K562 (cell line): ENCODE data around the gene PPP4R3B. TPM values are rescaled to one million over a fixed set of nuclear protein-coding genes. Genes with fewer than 3 reads are reported as not detected.

Source experiments
- BRD9 ChIP-seq: fragments of 450-650 bp; IDR thresholded peaks from 2 replicates; pipeline ENCODE4 v1.6.1; 2018; ENCODE audit warnings: low read depth; ENCODE audit not compliant: partially characterized antibody
- CBX1 ChIP-seq: sonication (generic); IDR thresholded peaks from 2 replicates; pipeline ENCODE4 v1.6.1; 2016; ENCODE audit warnings: antibody characterized with exemption, low read depth, mild to moderate bottlenecking
- CTCFL ChIP-seq: IDR thresholded peaks from 2 replicates; pipeline ENCODE4 v1.6.1; 2011; ENCODE audit warnings: borderline replicate concordance, low read depth, mild to moderate bottlenecking, moderate library complexity, low read length; ENCODE audit not compliant: insufficient read depth, poor library complexity, severe bottlenecking
- DIDO1 ChIP-seq: fragments of 450-650 bp; IDR thresholded peaks from 2 replicates; pipeline ENCODE4 v1.6.1; 2016; ENCODE audit warnings: low read depth, missing biosample characterization, missing genetic modification characterization
- DNMT1 ChIP-seq: fragments of 450-650 bp; IDR thresholded peaks from 2 replicates; pipeline ENCODE4 v1.6.1; 2016; ENCODE audit warnings: antibody characterized with exemption, mild to moderate bottlenecking
- E2F5 ChIP-seq: sonication (generic); formaldehyde crosslinking; IDR thresholded peaks from 2 replicates; pipeline ENCODE4 v1.8.0; 2022; ENCODE audit warnings: mild to moderate bottlenecking, missing genetic modification reagents
- FIP1L1 ChIP-seq: fragments of 200-400 bp; formaldehyde crosslinking; IDR thresholded peaks from 2 replicates; pipeline ENCODE4 v1.6.1; 2018; ENCODE audit warnings: mild to moderate bottlenecking, low read depth, low read length; ENCODE audit not compliant: poor library complexity, severe bottlenecking
- FOXJ3 ChIP-seq: sonication (generic); formaldehyde crosslinking; IDR thresholded peaks from 2 replicates; pipeline ENCODE4 v1.4.0; 2020; ENCODE audit warnings: mild to moderate bottlenecking, missing genetic modification reagents
- OTX1 ChIP-seq: fragments of 450-650 bp; formaldehyde crosslinking; IDR thresholded peaks from 2 replicates; pipeline ENCODE4 v1.4.0; 2022; ENCODE audit warnings: mild to moderate bottlenecking
- RFX7 ChIP-seq: fragments of 250-450 bp; sonication (Bioruptor Pico); IDR thresholded peaks from 2 replicates; pipeline ENCODE4 v1.5.1; 2021; ENCODE audit warnings: mild to moderate bottlenecking
- ZBTB49 ChIP-seq: sonication (generic); formaldehyde crosslinking; IDR thresholded peaks from 2 replicates; pipeline ENCODE4 v1.8.0; 2022; ENCODE audit warnings: missing genetic modification reagents, mild to moderate bottlenecking, borderline replicate concordance
- ZKSCAN8 ChIP-seq: fragments of 200-800 bp; sonication (Bioruptor generic); IDR thresholded peaks from 2 replicates; pipeline ENCODE4 v1.6.1; 2016; ENCODE audit warnings: missing genetic modification characterization, missing compliant biosample characterization
- ZNF24 ChIP-seq: fragments of 450-650 bp; IDR thresholded peaks from 2 replicates; pipeline ENCODE4 v1.6.1; 2016
- polyA plus RNA-seq, 8 experiments: library from polyadenylated mRNA; depleted of rRNA in 4 of 8; stranded (reverse) in 5 of 8; unstranded in 3 of 8; fragments of >200 nt; fragmentation: Nextera tagmentation in 2 of 8; fragmentation: Illumina TruSeq in 1 of 8; extraction: Ambion mirVana in 2 of 8; extraction: Trizol in 1 of 8; gene quantifications; 2 replicates each; pipeline versions ENCODE4 v1.2.1 to v1.2.3, GENCODE V29; 2011 to 2014; ENCODE audit warnings: inconsistent platforms in 1 of 8, missing spikeins in 1 of 8
- total RNA-seq, 7 experiments: library from RNA; depleted of rRNA in 6 of 7; stranded (reverse); fragments of >200 nt in 6 of 7; fragmentation: Illumina TruSeq in 2 of 7; extraction: Trizol in 2 of 7; gene quantifications; 2 replicates each; pipeline versions ENCODE4 v1.2.1 to v1.2.3, GENCODE V29; 2011 to 2021; ENCODE audit warnings: low replicate concordance in 1 of 7

PPP4R3B gene
- total and polyA plus RNA-seq, 9 of the 15 experiments (the other 6 are each of a cell fraction or from before 2014, with no cell fraction given) = 13.2 to 59.2 (median 41.9) TPM

- TF ChIP-seq ZBTB49 (CRISPR knock-in tag) = no peak
- no peak for TF ChIP-seq CBX1
- no peak for TF ChIP-seq FOXJ3 (CRISPR knock-in tag)
- TF ChIP-seq OTX1 (CRISPR knock-in tag) = no peak
- no peak for TF ChIP-seq DNMT1
- TF ChIP-seq E2F5 (CRISPR knock-in tag) = no peak
- no peak for TF ChIP-seq ZNF24
- no peak for TF ChIP-seq FIP1L1
- no peak for TF ChIP-seq CTCFL
- peak; percentile 36 for TF ChIP-seq BRD9
- no peak for TF ChIP-seq ZKSCAN8 (CRISPR knock-in tag)
- no peak for TF ChIP-seq DIDO1
- TF ChIP-seq RFX7 (CRISPR knock-in tag) = no peak
Measured at GRCh38 chr2:55519938-55520885, 97.2 kb downstream of the PPP4R3B start (continued).
